ENCODE results near the gene SYT1.

GRCh38 chr12:79001404-79001803 is 136.8 kb downstream of the SYT1 start:
- no peak for TF ChIP-seq CTCF (IDR thresholded peaks at IDR 0.05)
- TF ChIP-seq POLR2A (IDR thresholded peaks at IDR 0.05), result no peak

Data from Peyer's patch (tissue), 4 donors.